Fibroblast of villous mesenchyme (primary cell): ENCODE results near the gene CFAP100. TPM values are rescaled to one million over a fixed set of nuclear protein-coding genes. Genes with fewer than 3 reads are reported as not detected.

Experiments
- DNase-seq: peaks from one replicate; pipeline ENCODE4 v3.0.0-alpha.2; 2010; ENCODE audit warnings: low read depth
- H3K4me3 ChIP-seq: 2 replicates; pipeline ENCODE4 v1.5.1; 2011; ENCODE audit warnings: low read depth, mild to moderate bottlenecking, low read length
- CTCF ChIP-seq: IDR thresholded peaks from 2 replicates; pipeline ENCODE4 v1.5.1; 2012; ENCODE audit warnings: low read depth, mild to moderate bottlenecking, low read length; ENCODE audit not compliant: insufficient read depth
- total RNA-seq: library from RNA; depleted of rRNA; stranded (reverse); fragments of >200 nt; gene quantifications from 2 replicates; pipeline ENCODE4 v1.2.3, GENCODE V29; 2012

CFAP100 gene
- total RNA-seq, 1 donor = not detected

GRCh38 chr3:126459111-126459762, 64.5 kb downstream of the CFAP100 start:
- no peak for TF ChIP-seq CTCF
- DNase-seq = no peak
- no peak overlapping the region for H3K4me3 ChIP-seq

- H3K4me3 ChIP-seq = no peak overlapping the region
- no peak for DNase-seq
- no peak for TF ChIP-seq CTCF
Measured at GRCh38 chr3:126459763-126460127, 65.0 kb downstream of the CFAP100 start.

GRCh38 chr3:126460381-126460780, 65.7 kb downstream of the CFAP100 start:
- H3K4me3 ChIP-seq = no peak overlapping the region
- no peak for TF ChIP-seq CTCF
- no peak for DNase-seq

- no peak for DNase-seq
- TF ChIP-seq CTCF = no peak
Measured at GRCh38 chr3:126461450-126462070, 66.9 kb downstream of the CFAP100 start.

GRCh38 chr3:126463521-126463920, 68.8 kb downstream of the CFAP100 start:
- no peak overlapping the region for H3K4me3 ChIP-seq
- TF ChIP-seq CTCF = no peak
- DNase-seq = no peak

More at GRCh38 chr3:126461450-126462070, 66.9 kb downstream of the CFAP100 start:
- H3K4me3 ChIP-seq = no peak overlapping the region

GRCh38 chr3:126464093-126464492, 69.4 kb downstream of the CFAP100 start:
- no peak overlapping the region for H3K4me3 ChIP-seq
- peak; percentile 54 for DNase-seq
- TF ChIP-seq CTCF = no peak
